SH-SY5Y (cell line): Measurements from ENCODE around the gene APEH.

Source experiments
- GATA2 ChIP-seq: IDR thresholded peaks from 2 replicates; pipeline ENCODE4 v1.6.1; 2011; ENCODE audit warnings: mild to moderate bottlenecking, low read depth, low read length
- GATA3 ChIP-seq: IDR thresholded peaks from 2 replicates; pipeline ENCODE4 v1.6.1; 2011; ENCODE audit warnings: low read depth, mild to moderate bottlenecking, low read length, moderate library complexity

- TF ChIP-seq GATA2 (no peak), GATA3 (no peak)
Observed at GRCh38 chr3:49727924-49728361, 53.8 kb downstream of the APEH start.
